ENCODE data around the gene CFAP91. TPM values are rescaled to one million over a fixed set of nuclear protein-coding genes. Genes with fewer than 3 reads are reported as not detected.

Gene CFAP91
- total and polyA plus RNA-seq, 2 donors (not counting 3 experiments of a cell fraction or from before 2014, with no cell fraction given): 0.40 to 0.54 TPM

- TF ChIP-seq POLR2A (IDR thresholded peaks at IDR 0.05; ENCODE audit: low read depth, low read length) (no peak), JUN (IDR thresholded peaks at IDR 0.05; ENCODE audit: borderline replicate concordance, insufficient read depth, insufficient read length, low read depth) (no peak), CTCF (IDR thresholded peaks at IDR 0.05; ENCODE audit: extremely low read depth in 1 of 2, insufficient read depth in 1 of 2, low read depth in 1 of 2, low read length in 2 of 2) (no peak), POLR2AphosphoS5 (IDR thresholded peaks at IDR 0.05; ENCODE audit: insufficient read depth, low read depth, low read length) (no peak), MAX (IDR thresholded peaks at IDR 0.05; ENCODE audit: insufficient read depth, insufficient read length) (no peak), MYC (IDR thresholded peaks at IDR 0.05; ENCODE audit: low read depth, low read length) (no peak), FOS (IDR thresholded peaks at IDR 0.05; ENCODE audit: borderline replicate concordance, insufficient read depth, low read length) (no peak), EZH2 (IDR thresholded peaks at IDR 0.05; ENCODE audit: borderline replicate concordance, low read depth, low read length, severe bottlenecking) (no peak), GATA2 (IDR thresholded peaks at IDR 0.05; ENCODE audit: insufficient read depth, insufficient read length, low read depth, low read length) (no peak)
- H3K79me2 ChIP-seq (ENCODE audit: control insufficient read depth, insufficient read depth, low read length): no peaks in the 10 kb centered on the region
- no peak overlapping the region for H3K27ac ChIP-seq (ENCODE audit: insufficient read depth, low read depth, low read length)
- no peaks in the 10 kb centered on the region for H3K9me3 ChIP-seq (replicated peaks; ENCODE audit: control insufficient read depth, insufficient read depth, low read length)
- intact Hi-C loops (cut with micrococcal nuclease) (no loop called here), dilution Hi-C loops (cut with MboI; ENCODE audit: extremely low pct_ligation_motif_present, low sequenced_read_pairs) (no loop called here)
- POLR2A ChIA-PET: no interaction called here
- H2AFZ ChIP-seq (ENCODE audit: low read depth, low read length): no peak overlapping the region
- no peak overlapping the region for H3K4me3 ChIP-seq (replicated peaks in 1 of 3; ENCODE audit: insufficient read depth in 1 of 3, low read depth in 1 of 3, low read length in 3 of 3)
- DNase-seq (ENCODE audit: low read depth, low spot score) (no peak), FAIRE-seq (no peak)
- BruUV-seq (replicated peaks): no TSS peak
- H4K20me1 ChIP-seq (replicated peaks; ENCODE audit: control insufficient read depth, extremely low read depth, insufficient read depth, low read length): no peaks in the 10 kb centered on the region
- H3K36me3 ChIP-seq (ENCODE audit: control insufficient read depth in 2 of 2, extremely low read depth in 1 of 2, insufficient read depth in 2 of 2, low read length in 2 of 2): no peaks in the 10 kb centered on the region
- CTCF ChIA-PET: interaction anchor here (1.0 to 2.0 kb wide), 5 partner anchors 8 to 140 kb away, joined by 3 to 6 read pairs (median 4); no protein-coding TSS in a partner anchor
- no peak overlapping the region for H3K4me2 ChIP-seq (ENCODE audit: insufficient read depth, low read length)
- no peaks in the 10 kb centered on the region for H3K9me1 ChIP-seq (replicated peaks; ENCODE audit: control insufficient read depth, extremely low read depth, insufficient read depth, low read length)
- no peaks in the 10 kb centered on the region for H3K27me3 ChIP-seq (ENCODE audit: control insufficient read depth in 2 of 2, insufficient read depth in 2 of 2, low read length in 2 of 2)
- no peaks in the 10 kb centered on the region for H3K4me1 ChIP-seq (ENCODE audit: control insufficient read depth, extremely low read depth, insufficient read depth, low read length)
- H3K9ac ChIP-seq (replicated peaks; ENCODE audit: extremely low read depth, insufficient read depth, low read length): no peak overlapping the region
These were observed 38.9 kb upstream of the CFAP91 start for GRCh38 chr3:119663885-119664284.

Data from endothelial cell of umbilical vein (primary cell).